Bone marrow (tissue), 2 donors: Measurements from ENCODE around the gene GMNN.

Experiments used
- DNase-seq, 2 donors: peaks; one replicate each; lab custom pipeline; 2025; lab: John Stamatoyannopoulos, UW

The GMNN gene

GRCh38 chr6:24807584-24807983, 32.8 kb downstream of the GMNN start:
- no peak for DNase-seq

DNA sequence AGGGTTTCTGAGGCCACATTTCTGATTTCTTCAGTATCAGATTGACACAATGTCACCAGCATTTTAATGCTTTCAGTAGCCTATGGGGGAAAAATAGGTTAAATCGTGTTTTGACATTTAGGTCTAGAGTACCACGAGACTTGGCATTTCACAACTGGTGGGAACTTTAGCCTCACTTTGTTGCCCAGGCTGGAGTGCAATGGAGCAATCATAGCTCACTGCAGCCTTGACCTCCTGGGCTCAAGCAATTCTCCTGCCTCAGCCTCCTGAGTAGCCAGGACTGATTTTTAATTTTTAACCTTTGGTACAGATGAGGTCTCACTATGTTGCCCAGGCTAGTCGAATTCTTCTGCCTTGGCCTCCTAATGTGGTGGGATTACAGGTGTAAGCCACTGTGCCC, 35.0 kb downstream of the GMNN start:
- DNase-seq: no peak

GRCh38 chr6:24818346-24818745, 43.6 kb downstream of the GMNN start:
- no peak for DNase-seq

DNA sequence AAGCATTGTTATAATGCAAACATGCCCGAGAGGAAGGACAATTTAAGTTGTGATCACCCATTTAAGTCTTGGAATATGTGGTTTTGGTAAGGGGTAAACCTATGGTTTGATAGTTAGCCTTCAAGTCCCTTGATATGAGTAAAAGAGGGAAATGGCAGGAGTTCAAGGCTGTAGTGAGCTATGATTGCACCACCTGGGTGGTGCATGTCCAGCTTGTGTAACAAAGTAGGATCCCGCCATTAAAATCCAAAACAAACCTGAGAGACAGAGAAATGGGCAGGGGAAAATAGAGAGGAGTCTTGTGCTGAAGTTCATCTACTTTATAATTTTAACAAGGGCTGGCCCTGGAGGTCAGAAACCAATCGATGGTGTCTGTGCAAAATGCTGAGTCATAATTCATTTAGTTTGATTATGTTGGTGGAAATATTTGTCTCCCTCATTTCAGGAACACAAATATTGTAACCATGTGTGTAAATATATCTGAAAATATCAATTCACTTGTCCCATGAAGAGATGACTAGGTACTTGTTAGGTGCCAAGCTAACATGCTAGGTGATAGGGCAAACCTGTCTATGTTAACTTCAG, 47.2 kb downstream of the GMNN start:
- DNase-seq: no peak

DNA sequence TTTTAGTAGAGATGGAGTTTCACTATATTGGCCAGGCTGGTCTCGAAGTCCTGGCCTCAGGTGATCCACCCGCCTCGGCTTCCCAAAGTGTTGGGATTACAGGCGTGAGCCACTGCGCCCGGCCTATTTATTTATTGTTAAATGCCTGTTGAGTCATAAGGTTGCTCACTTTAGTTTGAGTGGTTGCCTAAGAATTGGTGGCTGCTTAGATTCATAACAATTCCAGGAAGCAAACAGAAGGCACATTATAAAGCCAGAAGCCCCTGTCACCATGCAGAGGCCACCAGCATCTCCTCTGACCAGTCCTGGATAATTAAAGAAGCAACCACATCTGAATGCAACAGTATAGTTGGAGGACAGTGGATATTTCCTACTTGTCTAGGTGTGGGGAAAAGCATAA, 48.0 kb downstream of the GMNN start:
- no peak for DNase-seq

DNA sequence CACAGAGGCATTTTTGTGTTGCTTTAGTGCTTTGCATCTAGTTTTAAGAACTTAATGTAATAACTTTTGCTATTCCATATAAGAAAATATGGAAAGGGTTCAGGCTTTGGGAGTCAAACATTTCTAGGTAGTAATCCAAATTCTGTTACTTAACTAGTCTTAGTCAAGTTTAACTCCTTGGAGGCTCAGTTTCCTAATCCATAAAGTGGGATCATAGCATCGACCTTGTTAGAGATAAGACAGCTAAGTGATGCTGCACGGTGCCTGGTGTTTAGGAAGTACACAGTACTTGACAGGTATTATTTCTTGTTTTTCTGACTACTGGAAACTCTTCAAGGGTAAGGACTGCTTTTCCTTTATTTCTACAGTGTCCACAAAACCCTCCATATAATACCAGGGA, 48.4 kb downstream of the GMNN start:
- DNase-seq: no peak

DNA sequence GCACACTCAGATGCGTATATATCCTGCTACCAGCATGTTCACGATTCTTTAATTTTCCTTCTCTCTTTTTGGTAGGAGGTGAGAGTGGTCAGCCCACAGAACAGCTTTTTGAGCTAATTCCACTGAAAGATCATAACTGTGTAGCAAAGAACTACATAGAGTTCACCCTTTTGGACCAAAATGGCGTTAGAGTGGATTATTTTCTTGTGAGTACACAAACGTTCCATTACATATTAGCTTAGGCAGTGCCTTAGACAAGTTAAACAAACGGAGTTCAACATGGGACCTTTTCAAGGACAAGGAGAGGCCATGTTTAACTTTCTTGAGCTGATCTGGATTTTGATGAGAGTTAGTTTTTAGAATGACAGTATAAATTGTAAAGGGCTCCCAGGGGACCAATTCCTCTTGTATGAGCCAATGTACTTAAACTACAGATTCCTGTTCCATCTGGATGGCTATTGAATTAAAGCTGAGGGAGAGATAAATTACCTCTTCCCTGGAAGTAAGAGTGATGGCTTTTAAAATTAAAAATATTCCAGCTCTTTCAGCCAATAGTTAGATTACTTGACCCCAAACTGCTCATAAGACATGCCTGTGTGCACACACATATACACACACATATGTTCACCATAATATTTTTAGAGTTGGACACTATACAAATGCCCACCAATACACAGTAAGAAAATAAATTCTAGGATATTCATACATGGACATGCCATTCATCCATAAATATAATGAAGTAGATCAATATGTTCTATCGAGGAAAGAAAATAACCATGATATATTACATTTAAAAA, 49.6 kb downstream of the GMNN start:
- DNase-seq: no peak

DNA sequence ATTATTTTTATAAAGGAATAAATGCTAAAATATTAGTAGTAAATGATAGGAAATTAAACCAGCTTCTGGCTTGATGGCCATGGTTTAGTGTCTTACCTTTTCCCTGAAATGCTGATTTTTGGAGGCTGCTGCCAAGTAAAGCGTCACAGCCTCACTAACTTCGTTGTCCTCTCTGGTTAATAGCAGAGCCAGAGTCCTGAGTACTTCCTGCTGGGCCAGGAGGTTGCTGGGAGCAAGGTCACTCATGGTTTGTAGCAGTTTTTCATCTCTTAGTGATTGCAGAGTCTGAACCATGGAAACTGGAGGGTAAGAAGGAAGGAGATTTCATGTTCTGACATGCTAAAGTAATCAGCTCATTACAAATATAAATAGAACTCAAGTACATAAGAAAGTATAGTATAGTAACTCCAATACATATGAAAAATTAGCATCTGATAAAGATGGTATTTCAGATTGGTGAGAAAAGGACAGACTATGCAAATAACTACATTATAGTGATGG, 50.4 kb downstream of the GMNN start:
- DNase-seq: no peak

DNA sequence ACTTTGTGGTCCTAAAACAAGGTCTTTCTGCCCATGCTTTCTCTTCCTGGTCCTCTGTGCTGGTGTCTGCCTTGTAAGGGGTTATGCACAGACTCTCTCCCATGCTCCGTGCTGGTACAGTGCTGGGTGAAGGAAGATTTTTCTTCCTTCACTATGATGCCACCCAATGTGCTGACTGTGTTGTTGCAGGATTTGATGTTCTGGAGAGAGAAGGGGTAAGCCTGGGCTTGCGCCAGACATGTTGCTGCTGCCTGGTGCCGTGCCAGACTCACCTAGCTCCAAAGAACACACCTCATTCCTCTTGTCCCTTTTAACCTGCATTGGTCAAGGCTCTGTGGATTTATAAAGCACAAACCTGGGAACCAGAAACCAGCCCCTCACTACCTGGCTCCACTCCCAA, 52.4 kb downstream of the GMNN start:
- no peak for DNase-seq

- DNase-seq: no peak
Measured at GRCh38 chr6:24827970-24828369, 53.2 kb downstream of the GMNN start.

GRCh38 chr6:24829657-24830056, 54.9 kb downstream of the GMNN start:
- DNase-seq: no peak

DNA sequence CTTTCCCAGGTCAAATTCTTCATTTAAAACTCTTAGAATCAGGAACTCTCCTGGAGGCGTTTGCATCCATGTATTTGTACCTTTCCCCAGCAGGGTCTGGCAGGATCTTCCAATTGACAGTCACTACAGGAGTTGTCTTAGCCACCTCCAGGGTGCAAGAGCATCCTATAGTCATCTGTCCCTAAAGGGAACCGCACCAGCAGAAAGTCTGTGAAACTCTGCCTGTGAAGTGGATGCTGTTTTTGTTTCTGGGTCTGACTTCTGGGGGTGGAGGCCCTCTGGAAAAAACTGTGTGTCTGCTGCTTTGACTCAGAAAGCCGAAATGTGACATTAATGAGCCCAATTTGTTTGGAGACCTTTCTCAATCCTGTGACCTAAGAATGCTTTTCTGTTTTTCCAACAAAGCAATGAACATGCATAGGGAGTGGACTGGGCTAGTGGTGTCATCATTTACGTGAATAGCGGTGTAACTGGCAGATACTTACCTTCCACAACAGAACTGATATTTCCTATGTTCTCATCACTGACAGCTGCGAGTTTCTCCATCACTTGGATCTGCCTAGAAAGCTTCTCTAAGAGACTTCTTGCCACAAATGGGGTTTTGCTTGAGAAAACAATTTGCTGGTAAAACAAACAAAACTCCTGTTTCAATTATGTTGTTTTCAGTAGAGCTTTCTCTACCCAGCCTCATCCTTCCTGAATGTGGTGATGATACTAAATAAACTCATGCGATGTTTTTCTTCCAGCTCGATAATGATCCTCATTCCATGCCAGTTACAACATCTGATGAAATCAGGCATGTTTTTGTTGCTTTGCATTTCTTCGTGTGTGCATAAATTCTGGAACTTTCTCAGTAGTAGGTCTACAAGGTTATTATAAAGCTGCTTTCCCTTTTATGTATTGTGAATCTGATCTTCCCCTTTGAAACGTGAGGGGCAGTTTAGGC, 57.3 kb downstream of the GMNN start:
- no peak for DNase-seq

DNA sequence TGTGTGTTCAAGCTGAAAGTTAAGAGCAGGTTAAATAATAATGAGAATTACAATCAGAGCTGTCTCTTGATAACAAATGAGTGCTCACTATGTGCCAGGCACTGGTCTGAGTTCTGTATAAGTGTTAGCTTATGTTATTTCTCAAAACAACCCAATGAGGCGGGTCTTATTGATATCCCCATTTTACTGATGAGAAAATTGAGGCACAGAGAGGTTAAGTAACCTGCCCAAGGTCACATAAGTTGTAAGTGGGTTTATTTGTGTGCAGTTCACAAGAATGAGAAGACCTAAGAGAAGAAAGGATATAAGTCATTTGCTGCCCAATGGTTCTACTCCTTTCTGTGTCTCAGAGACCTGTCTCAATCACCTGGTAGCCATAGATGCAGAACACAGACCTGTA, 58.1 kb downstream of the GMNN start:
- no peak for DNase-seq

DNA sequence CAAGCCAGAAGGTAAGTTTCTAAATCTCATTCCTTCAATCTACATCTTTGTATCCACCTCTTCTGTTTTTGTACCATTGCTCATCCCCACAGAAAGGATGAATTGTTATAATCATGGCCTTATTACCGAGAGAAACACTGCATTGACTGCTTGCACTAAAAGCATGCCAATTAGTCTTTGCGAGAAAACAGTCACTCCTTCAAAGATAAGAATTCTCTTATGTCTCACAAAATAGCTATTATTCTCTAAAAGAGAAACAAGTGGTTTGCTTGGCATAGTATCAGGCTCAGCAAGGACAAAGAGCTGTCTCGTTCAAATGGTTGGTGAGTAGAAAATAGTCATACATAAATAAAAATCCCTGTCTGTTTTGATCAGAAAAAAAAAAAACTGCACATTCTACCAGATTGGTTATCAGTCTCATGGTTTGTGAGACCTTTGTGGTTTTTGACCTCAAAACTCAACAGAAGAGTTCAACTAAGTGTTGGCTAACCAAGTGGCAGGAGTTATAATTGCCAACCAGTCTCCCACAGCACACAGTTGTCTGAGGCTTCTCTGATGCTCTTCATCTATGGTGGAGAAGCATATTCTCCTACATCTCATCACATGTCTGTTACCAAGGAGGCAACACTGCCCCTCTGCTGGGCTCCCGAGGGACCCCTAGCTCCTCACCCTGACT, 59.1 kb downstream of the GMNN start:
- DNase-seq: no peak
